Caki2 (cell line): Measurements from ENCODE around the gene ANKRD44. TPM values are rescaled to one million over a fixed set of nuclear protein-coding genes. Genes with fewer than 3 reads are reported as not detected.

Source experiments
- DNase-seq: peaks from one replicate; pipeline ENCODE4 v3.0.0-alpha.2; 2015; ENCODE audit warnings: low read depth
- in situ Hi-C: cut with HindIII; loops from 2 replicates; pipeline ENCODE4 v1.10.0; 2016; ENCODE audit warnings: low sequenced_read_pairs, low pct_unique_long_range_greater_than_20kb, mixed read lengths
- total RNA-seq: library from RNA; depleted of rRNA; stranded (reverse); fragments of >200 nt; shearing (Covaris generic); gene quantifications from 2 replicates; pipeline ENCODE4 v1.2.3, GENCODE V29; 2014; ENCODE audit warnings: low replicate concordance

Gene ANKRD44
- total RNA-seq, 1 experiment from 2014 or later, result 26.1 TPM

DNA sequence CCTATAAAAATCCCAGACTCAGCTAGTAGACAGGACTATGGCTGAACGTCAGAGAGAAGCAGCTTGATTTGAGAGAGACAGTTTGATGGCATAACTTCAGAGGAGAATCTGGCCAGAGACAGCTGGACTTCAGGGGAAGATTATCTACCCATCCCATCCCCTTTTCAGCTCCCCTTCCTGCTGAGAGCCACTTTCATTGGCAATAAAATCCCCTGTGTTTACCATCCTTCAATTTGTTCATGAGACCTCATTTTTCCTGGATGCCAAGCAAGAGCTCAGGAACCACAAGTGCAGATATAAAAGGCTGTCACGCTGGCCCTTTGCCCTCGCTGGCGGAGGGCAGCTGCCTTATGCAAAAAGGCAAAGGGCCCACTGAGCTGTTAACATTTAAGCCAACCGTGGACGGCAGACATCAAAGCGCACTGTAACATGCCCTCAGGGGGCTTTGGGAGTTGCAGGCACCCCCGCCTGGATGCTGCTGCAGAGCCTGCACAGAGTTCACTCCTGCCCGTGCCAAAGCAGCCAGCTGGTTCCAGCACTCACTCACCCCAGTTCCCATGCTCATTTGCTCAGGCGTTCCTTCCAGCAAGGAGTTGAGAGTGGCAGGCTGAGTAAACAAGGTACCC is 219.7 kb downstream of the ANKRD44 start:
- in situ Hi-C loops, result no loop called here

DNA sequence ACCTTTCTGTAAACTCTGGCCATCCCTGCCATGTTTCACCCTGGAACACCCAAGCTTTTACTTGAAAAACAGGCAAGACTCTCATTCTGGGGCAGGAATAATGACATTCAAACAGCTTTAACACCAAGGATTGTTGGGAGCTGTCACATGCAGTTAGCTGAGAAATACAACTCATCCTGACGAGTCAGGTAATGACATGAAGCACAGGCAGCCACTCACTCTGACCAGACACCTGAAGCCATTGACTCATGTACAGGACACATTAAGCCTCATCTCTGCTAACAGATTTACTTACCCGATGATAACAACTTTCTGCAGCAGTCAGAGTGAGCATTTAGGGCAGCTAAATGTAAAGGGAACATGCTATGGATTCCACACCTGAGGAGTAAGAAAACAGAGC is 220.9 kb downstream of the ANKRD44 start:
- in situ Hi-C loops, result no loop called here
- DNase-seq, result no peak

More for the DNA sequence above, 219.7 kb downstream of the ANKRD44 start:
- no peak for DNase-seq

DNA sequence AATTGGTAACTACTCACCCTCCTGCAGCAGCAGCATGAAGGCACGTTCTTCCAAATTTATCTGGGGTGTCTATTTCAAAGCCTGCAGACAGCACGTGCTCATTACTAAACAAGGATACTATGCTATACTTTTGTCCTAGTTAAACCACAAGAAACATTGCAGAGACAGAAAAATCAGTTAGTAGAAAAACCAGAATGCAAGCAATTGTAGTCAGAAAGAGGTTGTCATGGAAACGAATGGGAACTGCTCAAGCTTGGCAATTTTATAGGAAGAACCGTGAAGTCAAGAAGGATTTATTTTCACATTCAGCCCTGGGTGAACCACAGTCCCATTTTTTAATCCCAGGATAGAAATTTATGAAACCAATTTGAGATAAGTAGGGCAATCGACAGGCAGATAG is 221.9 kb downstream of the ANKRD44 start:
- in situ Hi-C loops, result no loop called here
- DNase-seq, result peak; percentile 44

DNA sequence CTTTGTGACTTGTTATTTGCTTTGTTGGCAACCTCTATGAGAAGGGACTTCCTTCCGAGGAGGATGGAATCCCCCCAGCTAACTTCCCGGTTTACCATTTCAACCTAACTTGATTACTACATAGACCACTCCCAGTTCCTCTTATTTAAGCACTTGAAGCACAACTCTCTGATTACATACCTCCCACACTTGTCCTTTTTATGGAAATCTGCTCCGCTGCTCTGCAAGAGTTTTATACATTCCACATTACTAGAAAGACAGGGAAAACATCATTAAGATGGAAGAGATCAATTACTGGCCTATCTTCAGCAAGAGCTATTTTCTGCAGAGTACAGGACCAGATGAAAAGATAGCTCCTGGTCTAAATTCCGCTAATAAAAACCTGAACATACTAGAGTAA is 224.1 kb downstream of the ANKRD44 start:
- in situ Hi-C loops, result no loop called here
- no peak for DNase-seq

DNA sequence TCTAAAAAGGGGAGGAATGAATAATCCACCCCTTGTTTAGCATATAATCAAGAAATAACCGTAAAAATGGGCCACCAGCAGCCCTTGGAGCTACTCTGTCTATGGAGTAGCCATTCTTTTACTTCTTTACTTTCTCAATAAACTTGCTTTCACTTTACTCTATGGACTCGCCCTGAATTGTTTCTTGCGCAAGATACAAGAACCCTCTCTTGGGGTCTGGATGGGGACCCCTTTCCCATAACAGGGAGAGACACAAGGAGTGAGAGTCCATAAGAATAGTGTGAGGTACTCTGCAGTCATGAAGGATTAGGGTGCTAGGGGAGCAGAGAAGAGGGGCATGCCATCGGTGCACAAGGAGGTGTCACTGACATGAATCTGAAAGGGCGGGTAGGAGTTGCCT is 224.9 kb downstream of the ANKRD44 start:
- in situ Hi-C loops, result no loop called here
- DNase-seq, result no peak

DNA sequence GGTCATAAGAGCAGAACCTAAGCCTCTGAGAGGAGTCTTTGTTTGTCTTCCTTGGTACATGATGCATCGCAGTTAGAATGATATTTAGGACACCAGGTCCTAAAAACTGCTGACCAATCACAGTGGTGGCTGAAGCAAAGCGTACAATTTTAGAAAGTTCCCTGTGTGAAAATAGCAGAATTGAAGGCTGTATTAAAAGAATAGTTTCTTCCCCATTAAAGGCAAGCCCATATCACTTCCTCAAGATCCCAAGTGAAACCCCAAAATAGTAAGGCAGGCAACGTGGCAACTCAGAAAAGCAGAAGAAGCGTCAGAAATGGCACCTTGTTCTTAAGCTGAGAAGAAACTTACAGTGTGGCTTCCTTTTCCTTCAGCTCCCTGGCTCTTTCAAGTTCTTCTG is 229.3 kb downstream of the ANKRD44 start:
- DNase-seq, result no peak
- in situ Hi-C loops, result no loop called here

DNA sequence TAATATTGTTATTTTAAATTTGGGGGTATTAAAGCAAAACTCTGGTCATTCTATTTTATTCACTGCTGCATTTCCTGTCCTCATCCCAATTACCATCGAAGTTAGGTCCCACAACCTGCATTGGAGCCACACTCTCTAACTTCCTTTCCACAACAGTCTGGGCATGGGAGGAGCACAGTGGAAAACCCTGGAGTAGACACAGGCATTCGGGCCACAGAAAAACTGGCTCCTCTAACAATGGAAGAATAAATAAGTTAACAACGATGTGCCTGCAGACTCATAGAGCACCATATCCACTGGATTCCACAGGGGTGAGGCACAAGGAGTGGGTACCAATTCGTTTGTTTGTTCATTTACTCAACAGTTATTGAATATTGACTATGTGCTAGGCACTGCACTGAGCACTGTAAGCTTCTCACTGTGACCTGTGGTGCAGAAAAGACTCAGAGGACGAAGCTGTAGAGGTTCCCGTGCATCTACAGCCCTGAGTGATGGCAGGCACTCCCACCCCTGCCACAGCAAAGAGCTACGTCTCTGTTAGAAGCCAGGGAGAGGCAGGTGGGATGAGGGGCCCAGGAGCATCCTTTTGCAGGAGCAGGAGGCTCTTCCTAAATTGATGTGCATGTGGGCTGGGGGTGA is 229.9 kb downstream of the ANKRD44 start:
- in situ Hi-C loops, result no loop called here
- no peak for DNase-seq

DNA sequence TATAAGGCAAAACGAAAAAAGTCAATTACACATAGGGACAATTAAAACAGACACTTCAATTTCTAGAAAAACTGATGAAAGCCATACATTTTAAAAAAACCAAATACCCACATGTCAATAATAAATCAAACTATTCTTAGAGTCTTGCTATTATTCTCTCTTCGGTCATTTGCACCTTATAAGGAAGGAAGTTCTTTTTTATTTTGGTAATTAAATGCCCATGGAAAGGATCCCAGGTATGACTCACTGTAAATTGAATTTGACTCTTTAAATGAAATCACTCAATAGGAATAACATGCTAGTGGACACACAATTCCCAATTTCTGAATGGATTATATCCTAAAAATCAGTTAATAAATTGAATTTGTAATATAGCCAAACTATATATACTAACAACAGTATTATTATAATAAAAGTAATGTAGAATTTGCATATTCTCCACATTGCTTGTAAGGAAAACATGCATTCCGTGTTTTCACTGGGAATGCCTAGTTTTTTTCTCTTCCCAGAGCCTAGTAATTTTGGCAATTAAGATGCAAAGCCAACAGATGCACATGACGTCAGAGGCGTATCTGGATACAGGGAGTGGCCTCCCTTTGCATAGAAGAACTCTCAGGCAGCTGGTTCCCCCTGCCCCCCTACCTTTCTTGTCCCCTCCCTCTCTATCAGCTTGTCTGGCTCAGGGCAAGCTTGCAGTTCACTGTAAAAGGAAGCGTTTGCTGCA is 230.6 kb downstream of the ANKRD44 start:
- peak; percentile 14 for DNase-seq
- in situ Hi-C loops, result no loop called here

DNA sequence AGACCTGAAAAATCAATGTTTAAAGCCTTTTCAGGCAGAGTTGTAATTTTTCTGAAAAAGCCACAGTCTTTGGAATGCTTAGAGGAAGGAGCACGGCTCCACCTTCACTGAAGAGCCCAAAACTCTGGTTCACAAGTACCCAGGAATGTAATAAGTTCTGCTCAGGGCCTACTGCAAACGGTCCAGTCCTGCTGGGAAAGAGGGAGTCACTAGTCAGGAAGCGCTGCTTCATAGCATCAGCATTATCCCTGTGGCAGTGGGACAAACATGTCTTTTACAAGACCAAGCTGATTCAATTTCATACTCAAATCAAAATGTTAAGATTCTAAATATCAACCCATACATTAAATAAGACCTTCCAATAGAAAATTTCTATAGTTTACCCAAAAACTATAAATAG is 231.2 kb downstream of the ANKRD44 start:
- in situ Hi-C loops, result no loop called here
- DNase-seq, result no peak

DNA sequence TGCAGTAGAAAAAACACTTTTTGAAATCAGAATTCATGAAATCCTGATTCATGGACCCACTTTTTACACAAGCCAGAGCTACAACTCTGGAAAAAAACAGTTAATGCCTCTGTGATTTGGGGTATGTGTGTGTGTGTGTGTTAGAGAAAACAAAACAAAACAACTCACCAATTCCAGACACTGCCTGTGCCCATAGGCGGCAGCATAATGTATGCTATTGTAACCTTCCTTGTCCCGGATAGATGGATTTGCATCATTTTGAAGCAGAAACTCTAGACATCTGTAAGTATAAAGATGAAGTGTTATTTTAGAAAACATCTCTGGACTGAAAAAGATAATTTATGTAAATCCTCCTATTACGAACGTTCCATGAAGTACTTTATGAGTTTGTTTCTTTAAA is 232.0 kb downstream of the ANKRD44 start:
- DNase-seq, result no peak
- in situ Hi-C loops, result no loop called here

DNA sequence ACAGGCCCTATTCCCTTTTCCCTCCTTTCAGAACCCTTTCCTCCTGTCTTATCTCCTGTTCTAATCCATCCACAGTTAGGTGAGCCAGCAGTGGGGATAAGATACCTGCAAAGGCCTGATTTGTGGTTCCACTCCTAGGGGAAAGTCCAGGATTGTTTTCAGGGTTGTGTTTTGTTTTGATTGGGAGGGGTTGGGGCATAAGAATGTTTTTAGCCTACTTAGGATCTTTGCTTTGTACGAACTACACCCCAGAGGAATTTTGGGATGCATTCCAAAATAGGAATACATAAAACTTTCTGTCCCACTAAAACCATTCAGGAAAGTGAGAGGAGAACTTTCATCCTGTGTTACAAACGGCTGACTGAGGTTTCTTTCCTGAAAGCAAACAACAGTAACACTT is 233.2 kb downstream of the ANKRD44 start:
- no peak for DNase-seq
- in situ Hi-C loops, result no loop called here

DNA sequence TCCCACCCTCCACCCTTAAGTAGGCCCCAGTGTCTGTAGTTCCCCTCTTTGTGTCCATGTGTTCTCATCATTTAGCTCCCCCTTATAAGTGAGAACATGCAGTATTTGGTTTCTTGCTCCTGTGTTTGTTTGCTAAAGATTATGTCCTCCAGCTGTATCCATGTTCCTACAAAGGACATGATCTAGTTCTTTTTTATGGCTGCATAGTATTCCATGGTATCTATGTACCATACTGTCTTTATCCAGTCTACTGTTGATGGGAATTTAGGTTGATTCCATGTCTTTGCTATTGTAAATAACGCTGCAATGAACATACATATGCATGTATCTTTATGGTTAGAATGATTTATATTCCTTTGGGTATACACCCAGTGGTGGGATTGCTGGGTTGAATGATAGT is 233.9 kb downstream of the ANKRD44 start:
- in situ Hi-C loops, result no loop called here
- no peak for DNase-seq

DNA sequence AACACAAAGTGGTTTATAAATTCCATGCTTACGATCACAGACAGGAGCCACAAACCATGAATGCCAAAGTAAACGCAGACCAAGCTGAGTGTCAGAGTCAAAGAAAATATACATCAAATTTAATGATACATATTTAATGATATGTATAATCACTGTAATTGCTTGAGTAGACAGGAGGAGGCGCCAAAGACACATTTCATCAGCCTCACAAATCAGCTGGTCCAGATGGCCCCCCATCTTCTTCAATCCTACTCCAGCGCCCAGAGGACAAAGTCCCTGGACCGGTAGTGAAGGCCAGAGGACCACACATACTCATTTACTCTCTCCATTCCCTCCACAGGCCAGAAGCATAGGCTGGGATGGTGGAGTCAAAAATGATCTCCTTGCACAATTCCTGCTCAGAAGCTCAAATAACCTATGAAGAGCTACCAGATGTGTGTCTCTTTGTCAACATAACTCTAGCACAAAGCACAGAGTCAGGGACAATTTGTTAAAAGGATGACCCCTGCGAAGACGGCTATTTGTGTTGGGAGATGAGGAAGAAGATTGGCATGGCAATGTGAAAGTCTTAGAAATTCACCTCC is 234.7 kb downstream of the ANKRD44 start:
- in situ Hi-C loops, result no loop called here
- no peak for DNase-seq

DNA sequence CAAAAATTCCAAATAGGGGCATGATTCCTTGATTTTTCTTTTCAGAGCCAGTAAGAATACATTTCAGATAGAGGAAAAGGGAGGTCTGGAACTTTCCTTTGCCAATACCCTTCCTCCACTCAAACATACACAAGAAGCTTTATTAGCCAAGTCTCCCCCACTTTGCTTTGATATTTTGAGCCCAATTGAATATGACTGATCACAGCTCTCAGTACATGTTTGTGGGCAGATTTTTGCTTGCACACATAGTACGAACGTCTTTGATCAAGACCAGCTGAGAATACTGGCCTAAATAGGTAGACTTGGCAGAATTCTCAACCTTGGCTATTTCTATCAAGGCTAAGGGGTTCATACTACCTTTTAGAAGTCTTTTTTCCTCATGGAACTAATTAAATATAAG is 235.3 kb downstream of the ANKRD44 start:
- DNase-seq, result no peak
- in situ Hi-C loops, result no loop called here

DNA sequence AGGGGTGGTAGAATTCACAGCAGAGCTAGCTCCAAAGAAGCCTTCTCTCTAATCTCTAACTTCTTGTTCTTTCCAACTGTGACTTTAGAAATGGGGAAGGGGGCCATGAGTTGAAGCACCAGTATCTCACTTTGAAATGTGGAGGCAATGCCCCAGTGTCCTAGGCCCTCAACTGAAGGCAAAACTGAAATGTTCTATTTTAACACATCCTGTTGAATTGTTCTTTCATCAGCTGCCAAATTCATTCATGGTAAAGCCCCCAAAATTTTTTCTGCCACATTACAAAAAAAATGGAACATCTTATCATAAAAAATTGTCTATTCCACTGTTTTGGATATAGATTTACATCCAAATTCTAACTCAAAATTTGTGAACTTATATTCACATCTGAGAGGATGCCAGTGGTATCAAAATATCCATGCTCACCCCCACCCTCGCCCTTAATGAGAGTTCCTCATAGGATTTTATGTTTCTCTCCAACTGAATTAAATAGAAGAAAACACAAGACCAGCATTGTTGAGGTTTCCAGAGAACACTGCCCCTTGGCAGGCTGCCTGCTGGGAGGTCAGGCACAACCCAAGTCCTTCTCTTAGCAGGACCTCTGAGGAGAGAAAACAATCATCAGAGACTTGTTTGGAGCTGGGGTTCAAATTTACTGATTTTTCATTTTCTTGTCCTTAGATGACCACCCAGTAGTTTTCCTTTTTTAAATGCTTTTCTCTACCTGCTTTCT is 236.7 kb downstream of the ANKRD44 start:
- in situ Hi-C loops, result no loop called here
- no peak for DNase-seq

DNA sequence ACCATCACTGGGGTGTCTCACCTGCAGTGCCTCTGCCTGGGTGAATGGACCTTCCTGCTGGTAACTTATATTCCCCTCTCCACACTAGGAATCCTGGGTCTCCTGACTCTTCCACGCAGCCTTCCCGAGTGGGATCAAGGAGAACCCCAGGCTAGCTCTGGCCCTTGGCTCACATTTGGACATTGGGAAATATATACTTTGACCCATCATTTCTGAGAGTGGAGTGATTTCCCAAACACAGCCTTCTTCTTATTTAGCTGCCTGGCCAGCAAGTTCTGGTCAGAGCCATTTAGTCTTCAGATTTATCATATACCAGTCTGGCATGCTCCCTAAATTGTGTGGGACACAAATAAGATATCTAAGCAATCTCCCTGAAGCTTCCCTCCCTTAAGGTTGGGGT is 237.3 kb downstream of the ANKRD44 start:
- in situ Hi-C loops, result no loop called here

DNA sequence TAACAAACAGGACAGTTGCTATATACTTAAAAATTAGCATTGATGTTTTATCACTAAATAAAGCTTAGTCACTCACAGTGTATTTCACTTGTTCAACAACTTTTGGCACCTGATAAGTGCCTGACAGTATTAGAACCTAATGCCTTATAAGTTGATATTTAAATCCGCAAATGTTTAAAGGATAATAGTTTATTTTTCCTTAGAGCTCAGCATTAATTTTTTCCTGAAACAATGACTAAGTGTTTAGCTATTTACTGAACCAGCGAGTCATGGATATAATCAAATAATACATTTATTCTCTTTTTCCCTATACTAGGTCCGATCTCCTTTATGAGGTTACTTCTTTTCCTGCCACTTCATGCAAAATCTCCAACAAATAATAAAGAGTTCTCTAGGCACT is 238.0 kb downstream of the ANKRD44 start:
- in situ Hi-C loops, result no loop called here
- no peak for DNase-seq

More for the DNA sequence above, 237.3 kb downstream of the ANKRD44 start:
- DNase-seq, result no peak

DNA sequence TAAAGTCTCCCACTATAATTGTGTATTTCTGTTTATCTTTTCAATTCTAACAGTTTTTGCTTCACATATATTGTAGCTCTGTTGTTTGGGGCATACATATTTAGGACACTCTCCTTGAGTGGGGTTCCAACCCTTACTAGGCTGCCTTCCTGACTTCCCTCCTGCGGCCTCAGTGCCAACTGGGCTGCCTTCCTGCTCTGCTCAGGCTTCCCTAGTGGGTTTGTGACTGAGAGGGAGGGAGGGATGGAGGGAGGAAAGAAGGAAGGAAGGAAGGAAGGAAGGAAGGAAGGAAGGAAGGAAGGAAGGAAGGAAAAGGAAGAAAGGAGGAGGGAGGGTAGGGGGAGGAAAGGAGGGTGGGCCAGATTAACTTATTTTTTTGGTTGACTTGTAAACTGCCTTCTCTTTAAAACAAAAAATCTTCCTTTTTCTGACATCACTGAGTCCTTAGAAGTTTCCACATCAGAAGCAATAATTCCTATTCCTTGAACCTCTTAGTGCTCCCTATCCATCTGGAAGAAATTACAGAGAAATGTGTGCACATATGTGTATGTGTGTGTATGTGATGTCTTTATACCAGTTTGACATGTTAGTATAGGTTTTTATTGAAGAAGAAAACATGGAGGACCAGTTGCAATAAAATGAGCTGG is 238.7 kb downstream of the ANKRD44 start:
- no peak for DNase-seq
- in situ Hi-C loops, result no loop called here
